Measurements from ENCODE around the gene ANKLE1.
A peak's percentile ranks its signal among the peaks of the same experiment; 100 is the strongest.
"Not testable (repeated sequence)": the region's sequence is repeated elsewhere in the genome, so short reads cannot be mapped to it uniquely, and the experiment has no call there.

Gene ANKLE1

GRCh38 chr19:17248011-17248776 lies 33.5 kb upstream of the ANKLE1 start:
- DNase-seq = no peak

GRCh38 chr19:17249887-17250548 lies 31.7 kb upstream of the ANKLE1 start:
- no peak for DNase-seq

- no peak for DNase-seq
Observed at GRCh38 chr19:17254636-17255035, 27.1 kb upstream of the ANKLE1 start.

GRCh38 chr19:17255150-17255621 lies 26.5 kb upstream of the ANKLE1 start:
- DNase-seq = no peak

- no peak for DNase-seq
Observed at GRCh38 chr19:17256130-17256529, 25.6 kb upstream of the ANKLE1 start.

GRCh38 chr19:17259118-17259780 lies 22.5 kb upstream of the ANKLE1 start:
- no peak for DNase-seq

- no peak for DNase-seq
Observed at GRCh38 chr19:17259934-17260333, 21.8 kb upstream of the ANKLE1 start.

GRCh38 chr19:17260842-17261325 lies 20.8 kb upstream of the ANKLE1 start:
- DNase-seq = peak in 1 of 2 experiments; percentile 64

- DNase-seq = no peak
Observed at GRCh38 chr19:17262557-17262956, 19.1 kb upstream of the ANKLE1 start.

- no peak for DNase-seq
Observed at GRCh38 chr19:17263712-17264640, 17.7 kb upstream of the ANKLE1 start.

GRCh38 chr19:17264641-17264979 lies 17.1 kb upstream of the ANKLE1 start, which contains the start of gene USHBP1:
USHBP1 (minus strand) TSS chr19:17264745; CDS start chr19:17264299, 446 bp downstream.
- no peak for DNase-seq

GRCh38 chr19:17266026-17266425 lies 15.7 kb upstream of the ANKLE1 start:
- no peak for DNase-seq

GRCh38 chr19:17266589-17266974 lies 15.1 kb upstream of the ANKLE1 start:
- DNase-seq = no peak

GRCh38 chr19:17266975-17267788 lies 14.5 kb upstream of the ANKLE1 start, which contains the start of gene BABAM1:
BABAM1 (plus strand) TSS chr19:17267443; CDS start chr19:17268807, 1,364 bp downstream.
- DNase-seq = peak; percentile 44 to 75

- no peak for DNase-seq
Observed at GRCh38 chr19:17268754-17269153, 12.9 kb upstream of the ANKLE1 start.

- DNase-seq = not testable (repeated sequence)
Observed at GRCh38 chr19:17274892-17275291, 6.8 kb upstream of the ANKLE1 start.

GRCh38 chr19:17275441-17276175 lies 6.1 kb upstream of the ANKLE1 start:
- no peak for DNase-seq

GRCh38 chr19:17279436-17279835 lies 2.3 kb upstream of the ANKLE1 start:
- DNase-seq = no peak

- DNase-seq = peak; percentile 31 to 33
Observed at GRCh38 chr19:17282488-17283125, 906 bp downstream of the ANKLE1 start.

GRCh38 chr19:17283504-17283996 lies 1.8 kb downstream of the ANKLE1 start:
- DNase-seq = no peak

All from NCI-H187 (cell line).